Neutrophil (primary cell): ENCODE data around the gene SNX4.

Source experiments
- H3K27ac ChIP-seq: fragments of 200-600 bp; sonication (generic); 2 replicates; pipeline ENCODE4 v1.5.1; 2016; ENCODE audit warnings: mild to moderate bottlenecking, moderate library complexity
- H3K27me3 ChIP-seq: fragments of 200-600 bp; sonication (generic); 2 replicates; pipeline ENCODE4 v1.6.0; 2016; ENCODE audit warnings: mild to moderate bottlenecking
- H3K36me3 ChIP-seq: fragments of 200-600 bp; sonication (generic); 2 replicates; pipeline ENCODE4 v1.5.1; 2017
- H3K4me1 ChIP-seq, 2 experiments: fragments of 200-600 bp in 1 of 2; sonication (generic) in 1 of 2; 1 replicate in 1 of 2; 2 replicates in 1 of 2; pipeline versions ENCODE4 v1.5.1 to v1.6.1; 2013 to 2016; ENCODE audit warnings: low read depth in 1 of 2, low read length in 1 of 2, mild to moderate bottlenecking in 1 of 2, moderate library complexity in 1 of 2; ENCODE audit not compliant: control insufficient read depth in 1 of 2, insufficient read depth in 1 of 2
- H3K4me3 ChIP-seq, 2 experiments: fragments of 200-600 bp in 1 of 2; sonication (generic) in 1 of 2; 1 replicate in 1 of 2; 2 replicates in 1 of 2; pipeline ENCODE4 v1.5.1; 2013 to 2016; ENCODE audit warnings: low read depth in 1 of 2, low read length in 1 of 2, mild to moderate bottlenecking in 1 of 2, moderate library complexity in 1 of 2
- H3K9me3 ChIP-seq: fragments of 200-600 bp; sonication (generic); 2 replicates; pipeline ENCODE4 v1.5.1; 2016
- TF ChIP-seq, protein P1 (sequence below): fragments of 200-600 bp; sonication (generic); IDR thresholded peaks from 2 replicates; pipeline ENCODE4 v1.5.1; 2016; ENCODE audit warnings: antibody characterized with exemption

Gene SNX4

GRCh38 chr3:125433091-125433534 is 86.9 kb downstream of the SNX4 start:
- H3K36me3 ChIP-seq, result no peaks in the 10 kb centered on the region
- H3K9me3 ChIP-seq, result no peaks in the 10 kb centered on the region
- no peaks in the 10 kb centered on the region for H3K4me1 ChIP-seq
- no peak overlapping the region for H3K27ac ChIP-seq
- H3K27me3 ChIP-seq, result no peaks in the 10 kb centered on the region
- TF ChIP-seq, protein P1, sequence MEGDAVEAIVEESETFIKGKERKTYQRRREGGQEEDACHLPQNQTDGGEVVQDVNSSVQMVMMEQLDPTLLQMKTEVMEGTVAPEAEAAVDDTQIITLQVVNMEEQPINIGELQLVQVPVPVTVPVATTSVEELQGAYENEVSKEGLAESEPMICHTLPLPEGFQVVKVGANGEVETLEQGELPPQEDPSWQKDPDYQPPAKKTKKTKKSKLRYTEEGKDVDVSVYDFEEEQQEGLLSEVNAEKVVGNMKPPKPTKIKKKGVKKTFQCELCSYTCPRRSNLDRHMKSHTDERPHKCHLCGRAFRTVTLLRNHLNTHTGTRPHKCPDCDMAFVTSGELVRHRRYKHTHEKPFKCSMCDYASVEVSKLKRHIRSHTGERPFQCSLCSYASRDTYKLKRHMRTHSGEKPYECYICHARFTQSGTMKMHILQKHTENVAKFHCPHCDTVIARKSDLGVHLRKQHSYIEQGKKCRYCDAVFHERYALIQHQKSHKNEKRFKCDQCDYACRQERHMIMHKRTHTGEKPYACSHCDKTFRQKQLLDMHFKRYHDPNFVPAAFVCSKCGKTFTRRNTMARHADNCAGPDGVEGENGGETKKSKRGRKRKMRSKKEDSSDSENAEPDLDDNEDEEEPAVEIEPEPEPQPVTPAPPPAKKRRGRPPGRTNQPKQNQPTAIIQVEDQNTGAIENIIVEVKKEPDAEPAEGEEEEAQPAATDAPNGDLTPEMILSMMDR, result no peak
- no peak overlapping the region for H3K4me3 ChIP-seq

GRCh38 chr3:125431912-125432790 is 87.9 kb downstream of the SNX4 start:
- Histone ChIP-seq H3K27ac (no peak overlapping the region), H3K4me3 (no peak overlapping the region), H3K27me3 (no peaks in the 10 kb centered on the region), H3K9me3 (no peaks in the 10 kb centered on the region), H3K4me1 (no peaks in the 10 kb centered on the region), H3K36me3 (no peaks in the 10 kb centered on the region)
- TF ChIP-seq, protein P1, result no peak

DNA sequence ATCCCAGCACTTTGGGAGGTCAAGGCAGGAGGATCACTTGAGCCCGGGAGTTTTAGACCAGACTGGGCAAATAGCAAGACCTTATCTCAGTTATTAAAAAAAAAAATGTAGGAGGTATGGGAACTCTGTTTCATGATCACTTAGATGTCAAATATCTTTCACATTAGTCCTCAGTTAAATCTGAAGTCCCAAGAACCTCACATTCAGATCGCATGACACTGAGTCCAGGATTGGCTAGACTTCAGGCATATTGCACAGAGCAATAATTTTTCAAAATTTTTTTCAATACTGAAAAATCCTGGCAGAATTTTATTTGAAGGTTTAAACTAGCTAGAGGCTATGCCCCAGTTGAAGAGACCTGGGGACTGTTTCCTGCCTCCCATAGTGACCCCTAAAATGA is 88.6 kb downstream of the SNX4 start:
- no peak overlapping the region for H3K4me3 ChIP-seq
- H3K36me3 ChIP-seq, result no peaks in the 10 kb centered on the region
- no peaks in the 10 kb centered on the region for H3K9me3 ChIP-seq
- TF ChIP-seq, protein P1, result no peak
- no peaks in the 10 kb centered on the region for H3K4me1 ChIP-seq
- H3K27ac ChIP-seq, result no peak overlapping the region
- H3K27me3 ChIP-seq, result no peaks in the 10 kb centered on the region

- TF ChIP-seq, protein P1, result no peak
- Histone ChIP-seq H3K9me3 (no peaks in the 10 kb centered on the region), H3K4me3 (no peak overlapping the region), H3K27me3 (no peaks in the 10 kb centered on the region), H3K4me1 (no peaks in the 10 kb centered on the region), H3K36me3 (no peaks in the 10 kb centered on the region), H3K27ac (no peak overlapping the region)
These were observed 91.7 kb downstream of the SNX4 start for GRCh38 chr3:125428216-125428830.

DNA sequence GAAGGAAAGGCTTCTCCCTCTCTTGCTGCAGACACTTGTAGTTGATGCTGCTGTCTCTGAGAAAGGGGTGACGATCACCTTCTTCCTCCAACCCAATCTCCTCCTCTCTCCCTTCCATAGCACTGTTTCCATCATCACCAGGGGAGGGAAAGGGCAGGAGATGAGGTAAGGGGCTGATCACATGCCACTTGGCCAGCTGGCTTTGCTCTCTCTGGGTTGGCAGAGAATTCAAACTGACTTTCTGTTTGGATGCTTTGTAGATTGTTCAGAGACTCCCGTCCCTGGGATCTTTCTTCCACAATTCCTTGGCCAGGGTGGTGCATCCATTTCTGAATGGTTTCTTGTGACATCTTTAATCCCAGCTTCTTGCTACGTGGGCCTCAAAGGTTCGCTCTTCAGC is 101.7 kb downstream of the SNX4 start:
- no peak overlapping the region for H3K4me3 ChIP-seq
- TF ChIP-seq, protein P1, result no peak
- peaks cover 14% of the 10 kb centered on the region for H3K27me3 ChIP-seq
- no peak overlapping the region for H3K27ac ChIP-seq
- no peaks in the 10 kb centered on the region for H3K4me1 ChIP-seq
- no peaks in the 10 kb centered on the region for H3K36me3 ChIP-seq
- H3K9me3 ChIP-seq, result no peaks in the 10 kb centered on the region
